Measurements from ENCODE around the gene CLEC16A.

GRCh38 chr16:11097787-11098167 lies 153.4 kb downstream of the CLEC16A start:
- no peak for TF ChIP-seq CTCF (IDR thresholded peaks at IDR 0.05; ENCODE audit: low read depth, low read length, poor library complexity, severe bottlenecking)
- TF ChIP-seq EZH2phosphoT487 (IDR thresholded peaks at IDR 0.05; ENCODE audit: borderline replicate concordance, low read length), result no peak
